Measurements from ENCODE around the gene SYN1. TPM values are rescaled to one million over a fixed set of nuclear protein-coding genes. Genes with fewer than 3 reads are reported as not detected.
A peak's percentile ranks its signal among the peaks of the same experiment; 100 is the strongest.

Gene SYN1
- polyA plus RNA-seq, 3 donors: 0.11 to 4.0 (median 0.29) TPM

- Histone ChIP-seq H3K4me1 (ENCODE audit: control insufficient read depth in 1 of 2, insufficient read depth in 2 of 2, low read length in 2 of 2) (peaks cover 31 to 32% of the 10 kb centered on the region in 2 donors), H3K9ac (ENCODE audit: insufficient read depth, low read length, poor library complexity, severe bottlenecking) (no peak overlapping the region), H3K4me3 (replicated peaks in 1 of 3; ENCODE audit: low read depth in 2 of 3, low read length in 3 of 3) (no peak overlapping the region), H2AFZ (ENCODE audit: insufficient read depth, low read depth, low read length, poor library complexity, severe bottlenecking) (no peak overlapping the region), H3K9me3 (replicated peaks in 1 of 2; ENCODE audit: control insufficient read depth in 1 of 2, insufficient read depth in 1 of 2, low read length in 2 of 2) (no peaks in the 10 kb centered on the region), H4K20me1 (ENCODE audit: insufficient read depth, low read length) (peaks cover 3% of the 10 kb centered on the region), H3K36me3 (replicated peaks in 1 of 2; ENCODE audit: control insufficient read depth in 1 of 2, insufficient read depth in 2 of 2, low read length in 2 of 2) (peaks cover under 1 to 6% of the 10 kb centered on the region in 2 donors), H3K27me3 (ENCODE audit: control insufficient read depth in 2 of 2, insufficient read depth in 2 of 2, low read length in 2 of 2) (no peaks in the 10 kb centered on the region), H3K27ac (ENCODE audit: low read depth in 1 of 2, low read length in 2 of 2) (no peak overlapping the region), H3K4me2 (replicated peaks; ENCODE audit: extremely low read depth, low read length, poor library complexity, severe bottlenecking) (no peak overlapping the region), H3K79me2 (ENCODE audit: insufficient read depth, low read length) (peaks cover 16% of the 10 kb centered on the region)
- peaks cover 38% of the 10 kb centered on the region for H3K4me1 Mint-ChIP-seq
- peaks cover 0 to 8% (median 6%) of the 10 kb centered on the region in 7 donors for H3K9me3 Mint-ChIP-seq
- WGBS (ENCODE audit: insufficient coverage): 95% methylated on average over 2 of the region's 6 CpGs
- peaks cover 8 to 17% of the 10 kb centered on the region in 2 donors for H3K36me3 Mint-ChIP-seq
- no peak for DNase-seq
- peak overlapping the region in 1 of 7 donors; percentile 46 for H3K27ac Mint-ChIP-seq
- H3K27me3 Mint-ChIP-seq (ENCODE audit: low read depth in 3 of 3): peaks cover 0 to 1% (median 0%) of the 10 kb centered on the region in 3 donors
- H3K4me3 Mint-ChIP-seq: no peak overlapping the region
- intact Hi-C loops (cut with micrococcal nuclease): loop anchor here in 1 of 2 donors (10.0 kb wide), 1 partner anchor 452 kb away; the partner anchor contains the start of gene UBA1
- no peak for TF ChIP-seq CTCF (IDR thresholded peaks at IDR 0.05)
These were observed 27.0 kb upstream of the SYN1 start for GRCh38 chrX:47646636-47647035.

GRCh38 chrX:47645530-47645929 is 25.9 kb upstream of the SYN1 start:
- Histone ChIP-seq H3K4me2 (replicated peaks; ENCODE audit: extremely low read depth, low read length, poor library complexity, severe bottlenecking) (no peak overlapping the region), H3K27ac (ENCODE audit: low read depth in 1 of 2, low read length in 2 of 2) (no peak overlapping the region), H3K9me3 (replicated peaks in 1 of 2; ENCODE audit: control insufficient read depth in 1 of 2, insufficient read depth in 1 of 2, low read length in 2 of 2) (no peaks in the 10 kb centered on the region), H3K4me1 (ENCODE audit: control insufficient read depth in 1 of 2, insufficient read depth in 2 of 2, low read length in 2 of 2) (peaks cover 22 to 25% of the 10 kb centered on the region in 2 donors), H3K9ac (ENCODE audit: insufficient read depth, low read length, poor library complexity, severe bottlenecking) (no peak overlapping the region), H3K27me3 (ENCODE audit: control insufficient read depth in 2 of 2, insufficient read depth in 2 of 2, low read length in 2 of 2) (no peaks in the 10 kb centered on the region), H2AFZ (ENCODE audit: insufficient read depth, low read depth, low read length, poor library complexity, severe bottlenecking) (no peak overlapping the region), H3K4me3 (replicated peaks in 1 of 3; ENCODE audit: low read depth in 2 of 3, low read length in 3 of 3) (no peak overlapping the region), H4K20me1 (ENCODE audit: insufficient read depth, low read length) (peaks cover 3% of the 10 kb centered on the region), H3K79me2 (ENCODE audit: insufficient read depth, low read length) (peaks cover 16% of the 10 kb centered on the region), H3K36me3 (replicated peaks in 1 of 2; ENCODE audit: control insufficient read depth in 1 of 2, insufficient read depth in 2 of 2, low read length in 2 of 2) (peaks cover 12 to 16% of the 10 kb centered on the region in 2 donors)
- peaks cover 0 to 1% (median 0%) of the 10 kb centered on the region in 3 donors for H3K27me3 Mint-ChIP-seq (ENCODE audit: low read depth in 3 of 3)
- peaks cover 30% of the 10 kb centered on the region for H3K4me1 Mint-ChIP-seq
- H3K36me3 Mint-ChIP-seq: peaks cover 19 to 26% of the 10 kb centered on the region in 2 donors
- no peak overlapping the region for H3K4me3 Mint-ChIP-seq
- peaks cover 0 to 12% (median 2%) of the 10 kb centered on the region in 7 donors for H3K9me3 Mint-ChIP-seq
- no peak for TF ChIP-seq CTCF (IDR thresholded peaks at IDR 0.05)
- DNase-seq: no peak
- peak overlapping the region in 1 of 7 donors; percentile 46 for H3K27ac Mint-ChIP-seq
- 83% methylated on average over 4 of the region's 10 CpGs for WGBS (ENCODE audit: insufficient coverage)
- intact Hi-C loops (cut with micrococcal nuclease): loop anchor here in 1 of 2 donors (10.0 kb wide), 1 partner anchor 451 kb away; the partner anchor contains the start of gene UBA1

Data from CD14-positive monocyte (primary cell).